GM18502 (cell line): ENCODE data around the gene ARL4C.

ENCODE experiments used
- ATAC-seq: cut with Tn5 transposase; IDR thresholded peaks from one replicate; pipeline ENCODE4 v1.9.1; 2021; ENCODE audit warnings: mild to moderate bottlenecking; ENCODE audit not compliant: unreplicated experiment, poor library complexity

ARL4C gene

GRCh38 chr2:234496835-234497593, at the start of gene ARL4C:
Gene ARL4C (minus strand): TSS chr2:234497081. CDS start chr2:234496586, 495 bp downstream.
- ATAC-seq = peak; percentile 63

- no peak for ATAC-seq
These were observed 48.1 kb upstream of the ARL4C start for GRCh38 chr2:234544659-234545611.

- no peak for ATAC-seq
These were observed 45.9 kb upstream of the ARL4C start for GRCh38 chr2:234542742-234543141.

- ATAC-seq = no peak
These were observed 41.0 kb upstream of the ARL4C start for GRCh38 chr2:234537929-234538328.

GRCh38 chr2:234536178-234536965, 39.5 kb upstream of the ARL4C start:
- ATAC-seq = no peak

- ATAC-seq = no peak
These were observed 38.6 kb upstream of the ARL4C start for GRCh38 chr2:234535464-234535863.

- ATAC-seq = no peak
These were observed 37.6 kb upstream of the ARL4C start for GRCh38 chr2:234534515-234534914.

- no peak for ATAC-seq
These were observed 36.7 kb upstream of the ARL4C start for GRCh38 chr2:234533626-234534025.

- no peak for ATAC-seq
These were observed 31.7 kb upstream of the ARL4C start for GRCh38 chr2:234528410-234529148.

GRCh38 chr2:234526711-234527110, 29.8 kb upstream of the ARL4C start:
- ATAC-seq = no peak

- ATAC-seq = no peak
These were observed 24.7 kb upstream of the ARL4C start for GRCh38 chr2:234521536-234521935.

GRCh38 chr2:234518986-234519642, 22.2 kb upstream of the ARL4C start:
- ATAC-seq = no peak

GRCh38 chr2:234517971-234518370, 21.1 kb upstream of the ARL4C start:
- no peak for ATAC-seq

GRCh38 chr2:234514873-234515638, 18.2 kb upstream of the ARL4C start:
- no peak for ATAC-seq

GRCh38 chr2:234514099-234514498, 17.2 kb upstream of the ARL4C start:
- ATAC-seq = no peak

- no peak for ATAC-seq
These were observed 16.2 kb upstream of the ARL4C start for GRCh38 chr2:234512884-234513669.

GRCh38 chr2:234502919-234503285, 6.0 kb upstream of the ARL4C start:
- ATAC-seq = no peak
